DMS153 treated with DMSO at 0.1 percent for 48 hours (cell line): ENCODE results near the gene TRMT2A.

Experiments used
- DNase-seq: peaks from one replicate; lab custom pipeline; 2025; ENCODE audit not compliant: unreplicated experiment; lab: John Stamatoyannopoulos, UW

Gene TRMT2A

GRCh38 chr22:20107951-20108756 lies 8.9 kb downstream of the TRMT2A start:
- no peak for DNase-seq

- no peak for DNase-seq
These were observed 9.5 kb downstream of the TRMT2A start for GRCh38 chr22:20107471-20107901.

GRCh38 chr22:20106849-20107237 lies 10.2 kb downstream of the TRMT2A start:
- DNase-seq = no peak

- DNase-seq = no peak
These were observed 10.7 kb downstream of the TRMT2A start for GRCh38 chr22:20106205-20106848.

GRCh38 chr22:20105456-20106204 lies 11.4 kb downstream of the TRMT2A start:
- no peak for DNase-seq

- no peak for DNase-seq
These were observed 14.7 kb downstream of the TRMT2A start for GRCh38 chr22:20102203-20102780.

- no peak for DNase-seq
These were observed 15.4 kb downstream of the TRMT2A start for GRCh38 chr22:20101638-20102037.

GRCh38 chr22:20099099-20099711 lies 17.8 kb downstream of the TRMT2A start:
- no peak for DNase-seq

GRCh38 chr22:20096574-20097420 lies 20.2 kb downstream of the TRMT2A start:
- DNase-seq = no peak

GRCh38 chr22:20095521-20095920 lies 21.5 kb downstream of the TRMT2A start:
- no peak for DNase-seq

- no peak for DNase-seq
These were observed 22.7 kb downstream of the TRMT2A start for GRCh38 chr22:20094197-20094807.

- DNase-seq = no peak
These were observed 23.4 kb downstream of the TRMT2A start for GRCh38 chr22:20093418-20094196.

GRCh38 chr22:20092477-20092854 lies 24.6 kb downstream of the TRMT2A start:
- no peak for DNase-seq

GRCh38 chr22:20091690-20092476 lies 25.1 kb downstream of the TRMT2A start:
- no peak for DNase-seq

- DNase-seq = no peak
These were observed 26.2 kb downstream of the TRMT2A start for GRCh38 chr22:20090730-20091240.

GRCh38 chr22:20089977-20090729 lies 26.9 kb downstream of the TRMT2A start:
- DNase-seq = no peak
